ENCODE data around the gene BRPF1. TPM values are rescaled to one million over a fixed set of nuclear protein-coding genes. Genes with fewer than 3 reads are reported as not detected.
A peak's percentile ranks its signal among the peaks of the same experiment; 100 is the strongest.

Gene BRPF1
- total and polyA plus RNA-seq, 2 donors from 2014 or later: 6.2 to 22.4 TPM

- DNase-seq: no peak
- H3K4me3 ChIP-seq (ENCODE audit: low read length in 3 of 3): no peak overlapping the region
- H3K4me1 ChIP-seq (ENCODE audit: control insufficient read depth in 2 of 3, insufficient read depth in 2 of 3, low read depth in 1 of 3, low read length in 3 of 3): peaks cover 0 to 25% (median 13%) of the 10 kb centered on the region in 3 donors
- H3K9ac ChIP-seq (ENCODE audit: low read length in 3 of 3): no peak overlapping the region
- FAIRE-seq: no peak
- H3K27me3 ChIP-seq (ENCODE audit: control insufficient read depth, insufficient read depth, low read length): no peaks in the 10 kb centered on the region
- peak overlapping the region; percentile 69 to 85 for H3K27ac ChIP-seq (ENCODE audit: low read depth in 2 of 2, low read length in 2 of 2)
- no peaks in the 10 kb centered on the region for H3K9me3 ChIP-seq (ENCODE audit: control insufficient read depth in 2 of 3, insufficient read depth in 1 of 3, low read length in 3 of 3)
- TF ChIP-seq CTCF (IDR thresholded peaks at IDR 0.05; ENCODE audit: borderline replicate concordance, extremely low read depth, insufficient read depth): no peak
- intact Hi-C loops (cut with DNase I): no loop called here
- peaks cover 0 to 7% (median 6%) of the 10 kb centered on the region in 3 donors for H3K36me3 ChIP-seq (ENCODE audit: control insufficient read depth in 2 of 3, insufficient read depth in 3 of 3, low read length in 3 of 3)
Measured at GRCh38 chr3:9780910-9781309, 49.4 kb downstream of the BRPF1 start.

- TF ChIP-seq CTCF (IDR thresholded peaks at IDR 0.05; ENCODE audit: borderline replicate concordance, extremely low read depth, insufficient read depth): no peak
- FAIRE-seq (no peak), DNase-seq (no peak)
- Histone ChIP-seq H3K9me3 (ENCODE audit: control insufficient read depth in 2 of 3, insufficient read depth in 1 of 3, low read length in 3 of 3) (no peaks in the 10 kb centered on the region), H3K4me1 (ENCODE audit: control insufficient read depth in 2 of 3, insufficient read depth in 2 of 3, low read depth in 1 of 3, low read length in 3 of 3) (peaks cover 0 to 27% (median 13%) of the 10 kb centered on the region in 3 donors), H3K27me3 (ENCODE audit: control insufficient read depth, insufficient read depth, low read length) (no peaks in the 10 kb centered on the region), H3K27ac (ENCODE audit: low read depth in 2 of 2, low read length in 2 of 2) (peak overlapping the region; percentile 69 to 85), H3K36me3 (ENCODE audit: control insufficient read depth in 2 of 3, insufficient read depth in 3 of 3, low read length in 3 of 3) (peaks cover 2 to 10% (median 8%) of the 10 kb centered on the region in 3 donors), H3K4me3 (ENCODE audit: low read length in 3 of 3) (no peak overlapping the region), H3K9ac (ENCODE audit: low read length in 3 of 3) (peak overlapping the region in 2 of 3 donors; percentile 8 to 51)
- intact Hi-C loops (cut with DNase I): no loop called here
Measured at GRCh38 chr3:9781551-9781950, 50.0 kb downstream of the BRPF1 start.

DNA sequence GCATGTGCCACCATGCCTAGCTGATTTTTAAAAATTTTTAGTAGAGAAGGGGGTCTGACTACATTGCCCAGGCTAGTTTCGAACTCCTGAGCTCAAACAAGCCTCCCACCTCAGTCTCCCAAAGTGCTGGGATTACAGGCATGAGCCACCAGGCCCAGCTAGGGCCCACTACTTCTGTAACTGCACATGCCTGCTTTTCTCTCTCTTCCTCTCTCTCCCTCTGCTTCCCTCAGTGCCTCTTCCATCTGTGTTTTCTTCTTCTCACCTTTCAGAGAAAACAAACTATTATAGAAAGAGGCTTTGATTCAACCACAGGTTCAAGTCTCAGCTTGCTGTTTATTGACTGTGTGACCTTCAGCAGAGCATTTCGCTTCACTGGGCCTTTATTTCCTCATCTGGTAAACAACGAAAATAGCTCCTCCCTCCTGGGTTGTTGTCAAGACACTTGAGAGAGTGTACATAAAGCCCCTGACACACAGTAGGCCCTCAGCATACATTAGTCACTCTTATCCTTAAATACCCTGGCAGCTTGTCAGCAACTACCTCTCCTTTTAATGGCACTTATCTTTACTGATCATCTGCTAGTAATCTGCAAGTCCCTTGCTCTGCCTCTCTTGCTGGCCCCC lies 50.6 kb downstream of the BRPF1 start:
- Histone ChIP-seq H3K36me3 (ENCODE audit: control insufficient read depth in 2 of 3, insufficient read depth in 3 of 3, low read length in 3 of 3) (peaks cover 2 to 15% (median 8%) of the 10 kb centered on the region in 3 donors), H3K9ac (ENCODE audit: low read length in 3 of 3) (no peak overlapping the region), H3K27me3 (ENCODE audit: control insufficient read depth, insufficient read depth, low read length) (no peaks in the 10 kb centered on the region), H3K4me1 (ENCODE audit: control insufficient read depth in 2 of 3, insufficient read depth in 2 of 3, low read depth in 1 of 3, low read length in 3 of 3) (peaks cover 0 to 27% (median 13%) of the 10 kb centered on the region in 3 donors), H3K4me3 (ENCODE audit: low read length in 3 of 3) (no peak overlapping the region), H3K9me3 (ENCODE audit: control insufficient read depth in 2 of 3, insufficient read depth in 1 of 3, low read length in 3 of 3) (no peaks in the 10 kb centered on the region), H3K27ac (ENCODE audit: low read depth in 2 of 2, low read length in 2 of 2) (peak overlapping the region; percentile 5 to 85)
- FAIRE-seq: no peak
- intact Hi-C loops (cut with DNase I): no loop called here
- TF ChIP-seq CTCF (IDR thresholded peaks at IDR 0.05; ENCODE audit: borderline replicate concordance, extremely low read depth, insufficient read depth): no peak
- no peak for DNase-seq

Data from kidney (tissue), 14 donors.